Ovary (tissue), 3 donors: Measurements from ENCODE around the gene PDXK.

Source experiments
- POLR2A ChIP-seq: fragments of 450-650 bp; IDR thresholded peaks from one replicate; pipeline ENCODE4 v1.6.1; 2017; ENCODE audit warnings: antibody characterized with exemption, mild to moderate bottlenecking, moderate library complexity
- TF ChIP-seq, protein P1 (sequence below), 3 donors: fragments of 450-650 bp in 2 of 3; fragments of 200-600 bp in 1 of 3; IDR thresholded peaks; one replicate each; pipeline versions ENCODE4 v1.5.1 to v1.8.0; 2016 to 2022; ENCODE audit warnings: antibody characterized with exemption in 3 of 3, mild to moderate bottlenecking in 1 of 3
- donor health status: DM: no; HTN: no; CAD: no.

DNA sequence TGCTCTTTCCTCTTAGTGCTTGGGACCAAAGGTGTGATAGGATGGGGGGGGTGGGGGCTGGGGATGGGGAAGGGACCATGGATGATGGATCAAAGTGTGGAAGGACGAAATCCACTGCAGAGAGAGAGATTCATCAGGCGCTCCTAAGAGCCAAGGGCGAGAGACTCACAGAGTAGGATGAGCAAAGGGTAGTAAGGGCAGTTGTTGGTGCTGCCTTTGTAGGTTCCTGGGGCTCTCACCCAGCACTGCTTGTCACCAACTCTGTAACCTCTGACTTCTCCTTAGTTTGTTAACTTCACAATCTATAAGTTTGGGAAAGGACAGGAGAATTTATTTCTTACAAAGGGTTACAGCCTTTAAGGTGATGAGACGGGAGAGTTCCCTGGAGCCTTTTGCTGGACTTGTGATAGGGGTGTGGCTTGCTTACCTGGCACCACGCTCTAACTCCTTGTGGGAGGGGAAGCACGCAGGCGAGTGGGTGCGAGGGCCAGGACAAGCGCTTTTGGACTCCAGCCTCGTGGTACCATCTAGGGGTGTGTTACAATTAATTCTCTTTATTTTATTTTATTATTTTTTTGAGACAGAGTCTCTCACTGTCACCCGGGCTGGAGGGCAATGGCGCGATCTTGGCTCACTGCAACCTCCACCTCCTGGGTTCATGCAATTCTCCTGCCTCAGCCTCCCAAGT, 1.6 kb upstream of the PDXK start:
- TF ChIP-seq, protein P1, sequence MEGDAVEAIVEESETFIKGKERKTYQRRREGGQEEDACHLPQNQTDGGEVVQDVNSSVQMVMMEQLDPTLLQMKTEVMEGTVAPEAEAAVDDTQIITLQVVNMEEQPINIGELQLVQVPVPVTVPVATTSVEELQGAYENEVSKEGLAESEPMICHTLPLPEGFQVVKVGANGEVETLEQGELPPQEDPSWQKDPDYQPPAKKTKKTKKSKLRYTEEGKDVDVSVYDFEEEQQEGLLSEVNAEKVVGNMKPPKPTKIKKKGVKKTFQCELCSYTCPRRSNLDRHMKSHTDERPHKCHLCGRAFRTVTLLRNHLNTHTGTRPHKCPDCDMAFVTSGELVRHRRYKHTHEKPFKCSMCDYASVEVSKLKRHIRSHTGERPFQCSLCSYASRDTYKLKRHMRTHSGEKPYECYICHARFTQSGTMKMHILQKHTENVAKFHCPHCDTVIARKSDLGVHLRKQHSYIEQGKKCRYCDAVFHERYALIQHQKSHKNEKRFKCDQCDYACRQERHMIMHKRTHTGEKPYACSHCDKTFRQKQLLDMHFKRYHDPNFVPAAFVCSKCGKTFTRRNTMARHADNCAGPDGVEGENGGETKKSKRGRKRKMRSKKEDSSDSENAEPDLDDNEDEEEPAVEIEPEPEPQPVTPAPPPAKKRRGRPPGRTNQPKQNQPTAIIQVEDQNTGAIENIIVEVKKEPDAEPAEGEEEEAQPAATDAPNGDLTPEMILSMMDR (IDR thresholded peaks at IDR 0.05), result no peak
- TF ChIP-seq POLR2A, result no peak
